HK-2 (cell line): ENCODE measurements around the gene EBLN2.

ENCODE experiments used
- DNase-seq: peaks from one replicate; pipeline ENCODE4 v3.0.0-alpha.2; 2018; ENCODE audit not compliant: unreplicated experiment

The EBLN2 gene

DNA sequence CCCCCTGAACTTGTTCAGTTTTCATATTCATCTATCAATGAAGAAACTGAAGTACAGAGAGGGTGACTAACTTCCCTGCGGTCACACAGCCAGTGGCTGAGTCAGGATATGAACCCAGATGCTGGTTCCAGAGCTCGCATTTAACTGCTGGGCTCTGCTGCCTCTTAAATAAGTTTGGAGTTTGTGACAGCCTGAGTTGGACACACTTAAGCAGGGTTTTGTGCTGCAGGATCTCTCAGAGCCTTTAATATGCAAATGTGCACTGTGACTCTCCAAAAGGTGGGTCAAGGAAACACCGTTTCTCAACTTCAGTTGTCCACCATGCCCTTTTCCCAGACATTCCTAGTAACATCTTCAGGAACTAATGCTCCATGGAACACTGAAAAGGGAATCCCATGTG is 45.8 kb downstream of the EBLN2 start:
- no peak for DNase-seq

GRCh38 chr3:73107676-73108187 is 46.3 kb downstream of the EBLN2 start:
- no peak for DNase-seq

DNA sequence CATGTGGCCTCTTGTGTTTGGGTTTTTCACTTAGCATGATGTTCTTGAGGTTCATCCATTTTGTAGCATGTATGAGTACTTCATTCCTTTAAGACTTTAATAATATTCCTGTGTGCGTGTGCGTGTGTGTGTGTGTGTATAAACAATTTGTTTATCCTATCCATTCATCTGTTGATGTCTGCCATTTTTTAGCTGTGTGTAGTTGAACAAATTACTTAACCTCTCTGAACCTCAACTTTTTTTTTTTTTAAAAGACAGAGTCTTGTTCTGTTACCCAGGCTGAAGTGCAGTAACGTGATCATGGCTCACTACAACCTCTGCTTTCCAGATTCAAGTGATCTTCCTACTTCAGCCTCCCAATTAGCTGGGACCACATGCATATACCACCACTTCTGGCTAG is 47.3 kb downstream of the EBLN2 start:
- no peak for DNase-seq

DNA sequence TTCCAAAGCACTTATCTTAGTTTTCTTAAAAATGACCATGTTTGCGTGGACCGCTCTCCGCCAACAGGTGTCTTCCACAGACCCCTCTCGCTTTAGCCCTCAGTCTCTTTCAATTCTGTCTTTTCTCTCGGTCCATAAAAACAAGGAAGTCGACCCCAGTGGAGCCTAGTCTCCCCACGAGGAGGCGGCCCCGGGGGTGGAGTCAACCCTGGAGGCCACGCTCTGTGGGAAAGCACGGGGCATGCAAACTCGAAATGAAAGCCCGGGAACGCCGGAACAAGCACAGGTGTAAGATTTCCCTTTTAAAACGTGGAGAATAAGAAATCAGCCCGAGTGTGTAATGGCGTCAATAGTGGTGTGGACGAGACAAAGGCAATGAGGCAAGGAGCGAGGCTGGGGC is 49.1 kb downstream of the EBLN2 start:
- no peak for DNase-seq
